GM18868 (cell line): ENCODE data around the gene ACTBL2.
A peak's percentile ranks its signal among the peaks of the same experiment; 100 is the strongest.
"Not testable (repeated sequence)": the region's sequence is repeated elsewhere in the genome, so short reads cannot be mapped to it uniquely, and the experiment has no call there.

Experiments used
- ATAC-seq: cut with Tn5 transposase; IDR thresholded peaks from one replicate; pipeline ENCODE4 v1.9.1; 2021; ENCODE audit warnings: mild to moderate bottlenecking, moderate library complexity; ENCODE audit not compliant: unreplicated experiment

ACTBL2 gene

GRCh38 chr5:57494104-57495098, 11.8 kb upstream of the ACTBL2 start:
- ATAC-seq = peak; percentile 69

GRCh38 chr5:57493034-57493433, 10.4 kb upstream of the ACTBL2 start:
- no peak for ATAC-seq

GRCh38 chr5:57492632-57493031, 10.0 kb upstream of the ACTBL2 start:
- ATAC-seq = no peak

GRCh38 chr5:57491369-57491965, 8.9 kb upstream of the ACTBL2 start:
- no peak for ATAC-seq

GRCh38 chr5:57488215-57488955, 5.8 kb upstream of the ACTBL2 start:
- peak; percentile 59 for ATAC-seq

GRCh38 chr5:57486027-57486602, 3.5 kb upstream of the ACTBL2 start:
- no peak for ATAC-seq

GRCh38 chr5:57478826-57479225, 3.8 kb downstream of the ACTBL2 start:
- no peak for ATAC-seq

GRCh38 chr5:57476601-57477056, 6.0 kb downstream of the ACTBL2 start:
- no peak for ATAC-seq

GRCh38 chr5:57470339-57470738, 12.3 kb downstream of the ACTBL2 start:
- ATAC-seq = no peak

- ATAC-seq = no peak
Observed at GRCh38 chr5:57468481-57469163, 14.0 kb downstream of the ACTBL2 start.

- no peak for ATAC-seq
Observed at GRCh38 chr5:57466544-57466943, 16.1 kb downstream of the ACTBL2 start.

GRCh38 chr5:57460056-57460455, 22.6 kb downstream of the ACTBL2 start:
- ATAC-seq = not testable (repeated sequence)

GRCh38 chr5:57458443-57458842, 24.2 kb downstream of the ACTBL2 start:
- ATAC-seq = no peak

GRCh38 chr5:57456531-57457135, 26.0 kb downstream of the ACTBL2 start:
- ATAC-seq = no peak

- no peak for ATAC-seq
Observed at GRCh38 chr5:57455511-57456455, 26.8 kb downstream of the ACTBL2 start.

- ATAC-seq = no peak
Observed at GRCh38 chr5:57454896-57455295, 27.7 kb downstream of the ACTBL2 start.

- ATAC-seq = no peak
Observed at GRCh38 chr5:57453728-57454127, 28.9 kb downstream of the ACTBL2 start.

- ATAC-seq = no peak
Observed at GRCh38 chr5:57452885-57453284, 29.7 kb downstream of the ACTBL2 start.
